CD4-positive, alpha-beta T cell treated with Interferon gamma for 1 hour (primary cell): ENCODE measurements around the gene TRAF3IP3.

Source experiments
- DNase-seq: peaks from one replicate; pipeline ENCODE4 v3.0.0-alpha.2; 2020

Gene TRAF3IP3

GRCh38 chr1:209802117-209802779, 46.4 kb downstream of the TRAF3IP3 start:
- DNase-seq, result no peak

GRCh38 chr1:209802780-209803152, 46.9 kb downstream of the TRAF3IP3 start:
- DNase-seq, result no peak

GRCh38 chr1:209803568-209803967, 47.7 kb downstream of the TRAF3IP3 start:
- no peak for DNase-seq

- no peak for DNase-seq
These were observed 49.5 kb downstream of the TRAF3IP3 start for GRCh38 chr1:209805341-209805781.

- peak; percentile 67 for DNase-seq
These were observed 50.3 kb downstream of the TRAF3IP3 start, which contains the start of gene IRF6 for GRCh38 chr1:209805875-209806760. TSS of gene IRF6 (minus strand) at chr1:209806142. CDS start at chr1:209801413, 4,729 bp downstream.

GRCh38 chr1:209807509-209807908, 51.7 kb downstream of the TRAF3IP3 start:
- no peak for DNase-seq

GRCh38 chr1:209808059-209808581, 52.3 kb downstream of the TRAF3IP3 start:
- no peak for DNase-seq

GRCh38 chr1:209809611-209810010, 53.8 kb downstream of the TRAF3IP3 start:
- no peak for DNase-seq

GRCh38 chr1:209810783-209811182, 54.9 kb downstream of the TRAF3IP3 start:
- no peak for DNase-seq

- DNase-seq, result no peak
These were observed 58.0 kb downstream of the TRAF3IP3 start for GRCh38 chr1:209813902-209814301.

GRCh38 chr1:209815490-209815889, 59.6 kb downstream of the TRAF3IP3 start:
- DNase-seq, result no peak

GRCh38 chr1:209815931-209816341, 60.1 kb downstream of the TRAF3IP3 start:
- DNase-seq, result no peak

- DNase-seq, result no peak
These were observed 61.1 kb downstream of the TRAF3IP3 start for GRCh38 chr1:209816923-209817322.

- no peak for DNase-seq
These were observed 61.8 kb downstream of the TRAF3IP3 start for GRCh38 chr1:209817691-209818090.

GRCh38 chr1:209819058-209819457, 63.2 kb downstream of the TRAF3IP3 start:
- no peak for DNase-seq

GRCh38 chr1:209820986-209821385, 65.1 kb downstream of the TRAF3IP3 start:
- no peak for DNase-seq

GRCh38 chr1:209822706-209823105, 66.9 kb downstream of the TRAF3IP3 start:
- DNase-seq, result no peak

- no peak for DNase-seq
These were observed 67.5 kb downstream of the TRAF3IP3 start for GRCh38 chr1:209823143-209824041.

- no peak for DNase-seq
These were observed 70.0 kb downstream of the TRAF3IP3 start for GRCh38 chr1:209825591-209826434.

- peak; percentile 91 for DNase-seq
These were observed 71.8 kb downstream of the TRAF3IP3 start, which contains the start of gene UTP25 for GRCh38 chr1:209827384-209828262. TSS of gene UTP25 (plus strand) at chr1:209827972. CDS start at chr1:209828064, 92 bp downstream.

- no peak for DNase-seq
These were observed 73.9 kb downstream of the TRAF3IP3 start for GRCh38 chr1:209829716-209830115.
